ENCODE measurements around the gene AKAP6. TPM values are rescaled to one million over a fixed set of nuclear protein-coding genes. Genes with fewer than 3 reads are reported as not detected.

The AKAP6 gene
- total RNA-seq, 1 experiment from 2014 or later = 1.1 TPM

DNA sequence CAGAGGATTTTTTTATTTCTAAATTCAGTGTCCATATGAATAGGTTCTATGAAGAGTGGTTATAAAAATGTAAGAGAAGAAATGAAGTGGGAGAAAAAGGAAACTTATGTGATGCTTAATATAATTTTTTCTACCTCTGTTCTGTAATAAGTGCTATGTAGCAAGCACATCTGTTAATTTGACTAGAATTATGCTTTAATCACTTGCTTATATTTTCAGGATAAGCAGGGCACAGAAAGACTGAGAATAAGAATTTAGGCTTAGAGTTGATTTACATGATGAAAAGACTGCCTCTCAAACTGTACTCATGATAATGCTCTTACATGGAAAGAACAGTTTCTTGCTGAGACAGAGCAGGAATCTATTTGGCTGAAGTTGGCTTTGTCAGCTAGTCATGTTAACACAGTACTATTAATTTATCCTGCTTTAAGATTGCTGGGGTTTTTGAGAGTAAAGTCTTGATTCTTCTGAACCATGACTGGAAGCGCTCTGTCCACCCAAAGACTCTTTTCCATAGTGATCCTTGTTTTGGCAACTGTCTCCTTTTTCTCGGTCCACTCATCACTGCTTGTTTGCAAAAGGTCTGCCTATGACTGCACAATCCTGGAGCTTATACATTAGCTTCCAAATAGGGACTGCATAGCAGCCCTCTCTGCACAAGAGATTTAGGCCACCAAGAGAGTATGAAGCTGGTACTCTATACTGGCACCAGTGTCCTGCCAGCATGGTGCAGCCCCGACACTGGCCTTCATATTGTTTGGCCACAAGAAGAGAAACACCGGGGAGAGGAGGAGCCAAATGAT, 98.8 kb downstream of the AKAP6 start:
- Histone ChIP-seq H3K14ac (ENCODE audit: insufficient read depth, low read length) (no peak overlapping the region), H2AFZ (ENCODE audit: low read length) (no peak overlapping the region), H3K27me3 (ENCODE audit: insufficient read depth, low read length) (no peaks in the 10 kb centered on the region), H3K18ac (ENCODE audit: insufficient read length, low read depth, low read length) (no peak overlapping the region), H3K79me1 (ENCODE audit: insufficient read depth, low read depth, low read length, poor library complexity, severe bottlenecking) (no peaks in the 10 kb centered on the region), H4K20me1 (ENCODE audit: control insufficient read depth, insufficient read depth, insufficient read length) (no peaks in the 10 kb centered on the region), H2BK15ac (ENCODE audit: low read depth, low read length) (no peak overlapping the region), H3K56ac (ENCODE audit: insufficient read length, low read depth, low read length) (no peak overlapping the region), H3K23me2 (ENCODE audit: insufficient read length, low read depth, low read length, poor library complexity, severe bottlenecking) (no peaks in the 10 kb centered on the region), H4K5ac (ENCODE audit: insufficient read length, low read depth, low read length) (no peak overlapping the region), H3K4ac (ENCODE audit: low read depth, low read length) (no peak overlapping the region), H3K9me3 (ENCODE audit: control insufficient read depth, low read depth, low read length) (no peaks in the 10 kb centered on the region), H3K9ac (ENCODE audit: extremely low read depth, insufficient read length, low read length) (no peak overlapping the region), H2BK20ac (ENCODE audit: low read depth, low read length, poor library complexity, severe bottlenecking) (no peak overlapping the region), H3K79me2 (ENCODE audit: insufficient read depth, low read length) (no peaks in the 10 kb centered on the region), H3K4me1 (ENCODE audit: insufficient read depth, low read length) (no peaks in the 10 kb centered on the region), H3K4me2 (ENCODE audit: insufficient read depth, insufficient read length, low read length) (no peak overlapping the region), H2AK5ac (ENCODE audit: insufficient read length, low read length) (no peak overlapping the region), H3K27ac (ENCODE audit: insufficient read length, low read depth, low read length) (no peak overlapping the region), H2BK120ac (ENCODE audit: low read depth, low read length, poor library complexity, severe bottlenecking) (no peak overlapping the region), H4K8ac (replicated peaks; ENCODE audit: insufficient read length, low read depth, low read length) (no peak overlapping the region), H3K23ac (ENCODE audit: insufficient read length, low read depth, low read length) (no peak overlapping the region), H2BK12ac (ENCODE audit: insufficient read length, low read depth, low read length) (no peak overlapping the region), H4K91ac (ENCODE audit: insufficient read length, low read depth, low read length) (no peak overlapping the region), H2BK5ac (ENCODE audit: insufficient read length, low read length) (no peak overlapping the region), H3T11ph (ENCODE audit: low read length) (no peak overlapping the region)
- Mint-ChIP-seq H3K9me3 (peaks cover 3 to 5% of the 10 kb centered on the region in 2 experiments; a peak in 4 of 5 replicates), H3K27me3 (ENCODE audit: low read depth) (no peaks in the 10 kb centered on the region), H3K4me1 (peaks cover 26 to 34% of the 10 kb centered on the region in 2 experiments), H3K4me3 (no peak overlapping the region), H3K27ac (peak overlapping the region in 1 of 3 experiments; percentile 53; a peak in 1 of 7 replicates), H3K36me3 (ENCODE audit: insufficient read depth in 1 of 3, low read depth in 3 of 3) (peaks cover under 1 to 6% (median 1%) of the 10 kb centered on the region in 3 experiments; a peak in 5 of 7 replicates)
- DNase-seq = no peak
- WGBS (ENCODE audit: extremely low coverage, insufficient read length, low lambda C conversion rate) = no CpG with 5 or more reads among the region's 4 CpGs
- TF ChIP-seq, protein P1, sequence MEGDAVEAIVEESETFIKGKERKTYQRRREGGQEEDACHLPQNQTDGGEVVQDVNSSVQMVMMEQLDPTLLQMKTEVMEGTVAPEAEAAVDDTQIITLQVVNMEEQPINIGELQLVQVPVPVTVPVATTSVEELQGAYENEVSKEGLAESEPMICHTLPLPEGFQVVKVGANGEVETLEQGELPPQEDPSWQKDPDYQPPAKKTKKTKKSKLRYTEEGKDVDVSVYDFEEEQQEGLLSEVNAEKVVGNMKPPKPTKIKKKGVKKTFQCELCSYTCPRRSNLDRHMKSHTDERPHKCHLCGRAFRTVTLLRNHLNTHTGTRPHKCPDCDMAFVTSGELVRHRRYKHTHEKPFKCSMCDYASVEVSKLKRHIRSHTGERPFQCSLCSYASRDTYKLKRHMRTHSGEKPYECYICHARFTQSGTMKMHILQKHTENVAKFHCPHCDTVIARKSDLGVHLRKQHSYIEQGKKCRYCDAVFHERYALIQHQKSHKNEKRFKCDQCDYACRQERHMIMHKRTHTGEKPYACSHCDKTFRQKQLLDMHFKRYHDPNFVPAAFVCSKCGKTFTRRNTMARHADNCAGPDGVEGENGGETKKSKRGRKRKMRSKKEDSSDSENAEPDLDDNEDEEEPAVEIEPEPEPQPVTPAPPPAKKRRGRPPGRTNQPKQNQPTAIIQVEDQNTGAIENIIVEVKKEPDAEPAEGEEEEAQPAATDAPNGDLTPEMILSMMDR (conservative IDR thresholded peaks at IDR 0.05) = no peak

All from H9 (cell line).